Esophagus squamous epithelium (tissue), 5 donors: ENCODE measurements around the gene FOXRED1. TPM values are rescaled to one million over a fixed set of nuclear protein-coding genes. Genes with fewer than 3 reads are reported as not detected.

Experiments used
- DNase-seq: peaks from one replicate; lab custom pipeline; 2025; lab: John Stamatoyannopoulos, UW
- H3K27ac ChIP-seq, 4 donors: fragments of 200-600 bp; sonication (generic); one replicate each; pipeline ENCODE4 v1.5.1; 2016 to 2019; ENCODE audit warnings: mild to moderate bottlenecking in 1 of 4
- H3K27me3 ChIP-seq, 4 donors: fragments of 200-600 bp; sonication (generic); 1 replicate in 3 of 4; 2 replicates in 1 of 4; pipeline versions ENCODE4 v1.5.1 to v1.6.0; 2017 to 2021; ENCODE audit warnings: antibody characterized with exemption in 1 of 4
- H3K36me3 ChIP-seq, 3 donors: fragments of 200-600 bp; sonication (generic); one replicate each; pipeline ENCODE4 v1.5.1; 2016 to 2019
- H3K4me1 ChIP-seq, 3 donors: fragments of 200-600 bp; sonication (generic); one replicate each; pipeline ENCODE4 v1.5.1; 2017 to 2019
- H3K4me3 ChIP-seq, 4 donors: fragments of 200-600 bp; sonication (generic); 1 replicate in 3 of 4; 2 replicates in 1 of 4; pipeline ENCODE4 v1.5.1; 2016 to 2019; ENCODE audit warnings: mild to moderate bottlenecking in 2 of 4, moderate library complexity in 1 of 4
- H3K9me3 ChIP-seq, 3 donors: fragments of 200-600 bp; sonication (generic); one replicate each; pipeline ENCODE4 v1.5.1; 2016 to 2019
- POLR2A ChIP-seq, 4 donors: fragments of 450-650 bp; IDR thresholded peaks; one replicate each; pipeline ENCODE4 v1.6.1; 2017; ENCODE audit warnings: antibody characterized with exemption in 4 of 4, mild to moderate bottlenecking in 4 of 4, moderate library complexity in 3 of 4
- WGBS, 2 donors: methylation state at CpG; one replicate each; pipeline ENCODE4 v1.1.5; 2018; 5-methylcytosine and 5-hydroxymethylcytosine counted together
- intact Hi-C: fragments of 100-400 bp; cut with DNase I; formaldehyde crosslinking; loops from one replicate; pipeline ENCODE4 v1.15.0; 2022
- total RNA-seq, 4 donors: library from RNA; depleted of rRNA; stranded (reverse); fragments of >200 nt; gene quantifications; one replicate each; pipeline ENCODE4 v1.1.0, GENCODE V29; 2016
- TF ChIP-seq, protein P1 (sequence below), 6 experiments: fragments of 450-650 bp in 4 of 6; fragments of 200-600 bp in 2 of 6; sonication (generic) in 2 of 6; IDR thresholded peaks; one replicate each; pipeline ENCODE4 v1.5.1; 2016 to 2019; ENCODE audit warnings: antibody characterized with exemption in 6 of 6, mild to moderate bottlenecking in 4 of 6, moderate library complexity in 4 of 6
- donor health status: DM: yes; HTN: yes; CAD: no.

FOXRED1 gene
- total RNA-seq, 4 donors from 2014 or later: 7.5 to 31.4 (median 17.4) TPM

DNA sequence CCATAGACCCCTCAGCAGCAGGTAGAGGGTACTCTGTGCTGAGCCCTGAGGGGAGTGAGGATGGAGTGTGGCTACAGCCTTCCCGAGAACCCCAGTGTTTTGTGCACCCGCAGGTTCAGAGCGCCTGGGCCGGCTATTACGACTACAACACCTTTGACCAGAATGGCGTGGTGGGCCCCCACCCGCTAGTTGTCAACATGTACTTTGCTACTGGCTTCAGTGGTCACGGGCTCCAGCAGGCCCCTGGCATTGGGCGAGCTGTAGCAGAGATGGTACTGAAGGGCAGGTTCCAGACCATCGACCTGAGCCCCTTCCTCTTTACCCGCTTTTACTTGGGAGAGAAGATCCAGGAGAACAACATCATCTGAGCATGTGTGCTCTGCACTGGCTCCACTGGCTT is 8.4 kb downstream of the FOXRED1 start:
- intact Hi-C loops: no loop called here
- no peak for DNase-seq
- 89 to 90% methylated on average over 4 to 7 of the region's 11 CpGs for WGBS, 2 donors

DNA sequence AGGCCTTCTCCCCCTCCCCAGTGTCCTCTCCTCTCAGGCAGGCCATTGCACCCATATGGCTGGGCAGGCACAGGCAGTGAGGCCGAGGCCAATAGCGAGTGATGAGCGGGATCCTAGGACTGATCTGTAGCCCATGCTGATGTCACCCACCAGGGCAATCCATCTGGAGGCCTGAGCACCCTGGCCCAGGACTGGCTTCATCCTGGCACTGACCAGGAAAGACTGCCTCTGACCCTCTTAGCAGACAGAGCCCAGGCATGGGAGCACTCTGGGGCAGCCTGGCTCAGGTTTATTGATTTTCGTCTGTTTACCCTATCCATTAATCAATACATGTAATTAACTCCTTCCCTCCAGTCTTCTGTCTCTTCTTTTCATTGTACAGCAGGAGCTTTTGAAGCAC is 8.8 kb downstream of the FOXRED1 start:
- Histone ChIP-seq H3K36me3 (peaks cover 4 to 54% (median 4%) of the 10 kb centered on the region in 3 donors), H3K27ac (no peak overlapping the region), H3K27me3 (no peaks in the 10 kb centered on the region), H3K4me3 (no peak overlapping the region), H3K4me1 (peaks cover 0 to 11% (median 5%) of the 10 kb centered on the region in 3 donors), H3K9me3 (no peaks in the 10 kb centered on the region)
- intact Hi-C loops: no loop called here
- TF ChIP-seq POLR2A (IDR thresholded peaks at IDR 0.05): no peak
- TF ChIP-seq, protein P1, sequence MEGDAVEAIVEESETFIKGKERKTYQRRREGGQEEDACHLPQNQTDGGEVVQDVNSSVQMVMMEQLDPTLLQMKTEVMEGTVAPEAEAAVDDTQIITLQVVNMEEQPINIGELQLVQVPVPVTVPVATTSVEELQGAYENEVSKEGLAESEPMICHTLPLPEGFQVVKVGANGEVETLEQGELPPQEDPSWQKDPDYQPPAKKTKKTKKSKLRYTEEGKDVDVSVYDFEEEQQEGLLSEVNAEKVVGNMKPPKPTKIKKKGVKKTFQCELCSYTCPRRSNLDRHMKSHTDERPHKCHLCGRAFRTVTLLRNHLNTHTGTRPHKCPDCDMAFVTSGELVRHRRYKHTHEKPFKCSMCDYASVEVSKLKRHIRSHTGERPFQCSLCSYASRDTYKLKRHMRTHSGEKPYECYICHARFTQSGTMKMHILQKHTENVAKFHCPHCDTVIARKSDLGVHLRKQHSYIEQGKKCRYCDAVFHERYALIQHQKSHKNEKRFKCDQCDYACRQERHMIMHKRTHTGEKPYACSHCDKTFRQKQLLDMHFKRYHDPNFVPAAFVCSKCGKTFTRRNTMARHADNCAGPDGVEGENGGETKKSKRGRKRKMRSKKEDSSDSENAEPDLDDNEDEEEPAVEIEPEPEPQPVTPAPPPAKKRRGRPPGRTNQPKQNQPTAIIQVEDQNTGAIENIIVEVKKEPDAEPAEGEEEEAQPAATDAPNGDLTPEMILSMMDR (IDR thresholded peaks at IDR 0.05): no peak
- DNase-seq: no peak
- 92 to 100% methylated on average over 1 to 3 of the region's 4 CpGs for WGBS, 2 donors

More for the DNA sequence above, 8.4 kb downstream of the FOXRED1 start:
- Histone ChIP-seq H3K27ac (no peak overlapping the region), H3K27me3 (no peaks in the 10 kb centered on the region), H3K4me3 (no peak overlapping the region), H3K4me1 (peaks cover 0 to 8% (median 5%) of the 10 kb centered on the region in 3 donors), H3K9me3 (no peaks in the 10 kb centered on the region), H3K36me3 (peaks cover 4 to 59% (median 4%) of the 10 kb centered on the region in 3 donors)
- no peak for TF ChIP-seq POLR2A (IDR thresholded peaks at IDR 0.05)
- TF ChIP-seq, protein P1 (IDR thresholded peaks at IDR 0.05): no peak

DNA sequence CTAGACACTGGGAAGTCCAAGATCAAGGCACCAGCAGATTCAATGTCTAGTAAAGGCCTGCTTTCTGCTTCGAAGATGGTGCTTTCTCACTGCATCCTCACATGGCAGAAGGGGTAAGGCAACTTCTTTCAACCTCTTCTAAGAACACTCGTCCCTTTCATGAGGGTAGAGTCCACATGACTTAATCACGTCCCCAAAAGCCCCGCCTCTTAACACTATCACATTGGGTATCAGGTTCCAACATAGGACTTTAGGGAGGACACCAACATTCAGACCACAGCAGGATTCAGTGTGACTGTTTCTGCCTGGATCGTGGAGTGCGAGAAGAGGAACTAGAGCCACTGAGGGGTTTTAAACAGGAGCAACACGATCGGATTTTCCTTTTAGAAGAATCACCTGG is 10.2 kb downstream of the FOXRED1 start:
- 78 to 87% methylated on average over 5 to 8 of the region's 8 CpGs for WGBS, 2 donors

GRCh38 chr11:126280595-126280994 is 11.6 kb downstream of the FOXRED1 start:
- TF ChIP-seq, protein P1 (IDR thresholded peaks at IDR 0.05): no peak
- TF ChIP-seq POLR2A (IDR thresholded peaks at IDR 0.05): no peak
- Histone ChIP-seq H3K4me3 (no peak overlapping the region), H3K27me3 (no peaks in the 10 kb centered on the region), H3K36me3 (peaks cover 0 to 26% (median 0%) of the 10 kb centered on the region in 3 donors), H3K4me1 (peaks cover 0 to 36% (median 21%) of the 10 kb centered on the region in 3 donors), H3K27ac (peak overlapping the region in 1 of 4 donors; percentile 9), H3K9me3 (no peaks in the 10 kb centered on the region)
- WGBS, 2 donors: 56 to 65% methylated on average over 5 of the region's 5 CpGs
- no peak for DNase-seq
- intact Hi-C loops: no loop called here

More for the DNA sequence above, 10.2 kb downstream of the FOXRED1 start:
- no peaks in the 10 kb centered on the region for H3K27me3 ChIP-seq
- H3K4me1 ChIP-seq: peaks cover 0 to 22% (median 10%) of the 10 kb centered on the region in 3 donors
- H3K4me3 ChIP-seq: no peak overlapping the region
- H3K27ac ChIP-seq: no peak overlapping the region
- DNase-seq: no peak
- peaks cover 0 to 40% (median 3%) of the 10 kb centered on the region in 3 donors for H3K36me3 ChIP-seq
- intact Hi-C loops: no loop called here
- TF ChIP-seq, protein P1 (IDR thresholded peaks at IDR 0.05): no peak
- TF ChIP-seq POLR2A (IDR thresholded peaks at IDR 0.05): no peak
- no peaks in the 10 kb centered on the region for H3K9me3 ChIP-seq

- Histone ChIP-seq H3K9me3 (no peaks in the 10 kb centered on the region), H3K36me3 (peaks cover 0 to 20% (median 0%) of the 10 kb centered on the region in 3 donors), H3K27me3 (no peaks in the 10 kb centered on the region), H3K4me3 (no peak overlapping the region), H3K27ac (no peak overlapping the region), H3K4me1 (peaks cover 0 to 36% (median 21%) of the 10 kb centered on the region in 3 donors)
- WGBS, 2 donors: 84 to 92% methylated on average over 4 to 5 of the region's 6 CpGs
- DNase-seq: no peak
- TF ChIP-seq, protein P1 (IDR thresholded peaks at IDR 0.05): no peak
- TF ChIP-seq POLR2A (IDR thresholded peaks at IDR 0.05): no peak
- intact Hi-C loops: no loop called here
Observed at GRCh38 chr11:126281245-126281644, 12.3 kb downstream of the FOXRED1 start.
